ENCODE results near the gene SPTLC1.

- TF ChIP-seq CTCF (IDR thresholded peaks at IDR 0.05) (no peak), POLR2A (IDR thresholded peaks at IDR 0.05) (no peak)
Observed at GRCh38 chr9:92032891-92033290, 82.3 kb downstream of the SPTLC1 start.
